IPS-20b (cell line): ENCODE results near the gene ZNF580.
A peak's percentile ranks its signal among the peaks of the same experiment; 100 is the strongest.

Source experiments
- H3K27ac ChIP-seq: one replicate; pipeline ENCODE4 v1.5.1; 2013; ENCODE audit warnings: low read length
- H3K27me3 ChIP-seq: 2 replicates; pipeline ENCODE4 v1.6.1; 2013; ENCODE audit warnings: mild to moderate bottlenecking, low read length, inconsistent platforms; ENCODE audit not compliant: insufficient read depth
- H3K36me3 ChIP-seq: 2 replicates; pipeline ENCODE4 v1.6.1; 2013; ENCODE audit warnings: low read depth, mild to moderate bottlenecking, inconsistent platforms, low read length, moderate library complexity; ENCODE audit not compliant: insufficient read depth
- H3K4me1 ChIP-seq: 2 replicates; pipeline ENCODE4 v1.6.1; 2013; ENCODE audit warnings: mild to moderate bottlenecking, control low read depth, inconsistent platforms, low read length, moderate library complexity; ENCODE audit not compliant: insufficient read depth
- H3K4me3 ChIP-seq: 2 replicates; pipeline ENCODE4 v1.5.1; 2013; ENCODE audit warnings: mild to moderate bottlenecking, low read length, inconsistent platforms
- H3K9ac ChIP-seq: 2 replicates; pipeline ENCODE4 v1.6.1; 2013; ENCODE audit warnings: low read depth, mild to moderate bottlenecking, inconsistent platforms, low read length, moderate library complexity
- H3K9me3 ChIP-seq: 2 replicates; pipeline ENCODE4 v1.6.1; 2013; ENCODE audit warnings: mild to moderate bottlenecking, low read depth, low read length, inconsistent platforms; ENCODE audit not compliant: insufficient read depth

Gene ZNF580

GRCh38 chr19:55599842-55600661 is 40.8 kb upstream of the ZNF580 start, which contains the start of gene ZNF524:
TSS of gene ZNF524 (plus strand) at chr19:55600288. CDS start at chr19:55602113, 1,825 bp downstream.
- Histone ChIP-seq H3K36me3 (peaks cover 20% of the 10 kb centered on the region), H3K4me3 (peak within 1 kb of the TSS; percentile 76), H3K27me3 (no peaks in the 10 kb centered on the region), H3K27ac (peak within 1 kb of the TSS; percentile 60), H3K4me1 (peaks cover 12% of the 10 kb centered on the region; the same call in 1 of the 2 replicates), H3K9ac (peak within 1 kb of the TSS; percentile 88), H3K9me3 (no peaks in the 10 kb centered on the region)

- H3K36me3 ChIP-seq: peaks cover 14% of the 10 kb centered on the region
- peak overlapping the region; percentile 50 for H3K27ac ChIP-seq
- H3K4me1 ChIP-seq: peaks cover 12% of the 10 kb centered on the region; the same call in 1 of the 2 replicates
- peak overlapping the region; percentile 71 for H3K4me3 ChIP-seq
- H3K9me3 ChIP-seq: no peaks in the 10 kb centered on the region
- H3K9ac ChIP-seq: peak overlapping the region; percentile 78; the same call in 1 of the 2 replicates
- no peaks in the 10 kb centered on the region for H3K27me3 ChIP-seq
Observed at GRCh38 chr19:55600662-55601028, 40.2 kb upstream of the ZNF580 start.

- H3K27me3 ChIP-seq: no peaks in the 10 kb centered on the region
- no peak overlapping the region for H3K27ac ChIP-seq
- peak overlapping the region; percentile 71 for H3K4me3 ChIP-seq
- no peaks in the 10 kb centered on the region for H3K9me3 ChIP-seq
- peak overlapping the region; percentile 78; the same call in 1 of the 2 replicates for H3K9ac ChIP-seq
- peaks cover 10% of the 10 kb centered on the region for H3K36me3 ChIP-seq
- peaks cover 12% of the 10 kb centered on the region; the same call in 1 of the 2 replicates for H3K4me1 ChIP-seq
Observed at GRCh38 chr19:55601084-55601483, 39.7 kb upstream of the ZNF580 start.

- no peaks in the 10 kb centered on the region for H3K27me3 ChIP-seq
Observed at GRCh38 chr19:55602104-55603001, 38.4 kb upstream of the ZNF580 start.

GRCh38 chr19:55603115-55603514 is 37.7 kb upstream of the ZNF580 start:
- Histone ChIP-seq H3K36me3 (peaks cover 9% of the 10 kb centered on the region; the same call in 1 of the 2 replicates), H3K9me3 (no peaks in the 10 kb centered on the region), H3K9ac (peak overlapping the region; percentile 25; the same call in 1 of the 2 replicates), H3K4me3 (no peak overlapping the region), H3K27ac (no peak overlapping the region), H3K4me1 (peaks cover 16% of the 10 kb centered on the region; the same call in 1 of the 2 replicates), H3K27me3 (no peaks in the 10 kb centered on the region)

More at GRCh38 chr19:55602104-55603001, 38.4 kb upstream of the ZNF580 start:
- Histone ChIP-seq H3K9ac (no peak overlapping the region), H3K4me3 (no peak overlapping the region), H3K27ac (no peak overlapping the region), H3K4me1 (peaks cover 17% of the 10 kb centered on the region; the same call in 1 of the 2 replicates), H3K9me3 (no peaks in the 10 kb centered on the region), H3K36me3 (peaks cover 4% of the 10 kb centered on the region; the same call in 1 of the 2 replicates)

- Histone ChIP-seq H3K9ac (peak overlapping the region; percentile 25; the same call in 1 of the 2 replicates), H3K4me3 (no peak overlapping the region; the same call in 1 of the 2 replicates), H3K27me3 (no peaks in the 10 kb centered on the region), H3K36me3 (peaks cover 9% of the 10 kb centered on the region; the same call in 1 of the 2 replicates), H3K9me3 (no peaks in the 10 kb centered on the region), H3K27ac (no peak overlapping the region), H3K4me1 (peaks cover 10% of the 10 kb centered on the region; the same call in 1 of the 2 replicates)
Observed at GRCh38 chr19:55603581-55604292, 37.1 kb upstream of the ZNF580 start.

GRCh38 chr19:55605207-55605636 is 35.6 kb upstream of the ZNF580 start:
- peak overlapping the region; percentile 97; the same call in 1 of the 2 replicates for H3K4me3 ChIP-seq
- peaks cover 10% of the 10 kb centered on the region; the same call in 1 of the 2 replicates for H3K4me1 ChIP-seq
- H3K27me3 ChIP-seq: no peaks in the 10 kb centered on the region
- peaks cover 20% of the 10 kb centered on the region; the same call in 1 of the 2 replicates for H3K36me3 ChIP-seq
- no peaks in the 10 kb centered on the region for H3K9me3 ChIP-seq
- no peak overlapping the region for H3K27ac ChIP-seq
- H3K9ac ChIP-seq: peak overlapping the region; percentile 78; the same call in 1 of the 2 replicates

GRCh38 chr19:55605637-55606470 is 34.9 kb upstream of the ZNF580 start, which contains the start of gene ZNF865:
TSS of gene ZNF865 (plus strand) at chr19:55605647. CDS start at chr19:55613619, 7,972 bp downstream.
- Histone ChIP-seq H3K4me1 (peaks cover 9% of the 10 kb centered on the region; the same call in 1 of the 2 replicates), H3K9me3 (no peaks in the 10 kb centered on the region), H3K4me3 (peak within 1 kb of the TSS; percentile 97), H3K27me3 (no peaks in the 10 kb centered on the region), H3K9ac (peak within 1 kb of the TSS; percentile 97), H3K27ac (peak within 1 kb of the TSS; percentile 67), H3K36me3 (peaks cover 21% of the 10 kb centered on the region; the same call in 1 of the 2 replicates)

- no peaks in the 10 kb centered on the region for H3K27me3 ChIP-seq
- peaks cover 5% of the 10 kb centered on the region; the same call in 1 of the 2 replicates for H3K4me1 ChIP-seq
- H3K36me3 ChIP-seq: peaks cover 21% of the 10 kb centered on the region; the same call in 1 of the 2 replicates
- H3K4me3 ChIP-seq: peak overlapping the region; percentile 97
- H3K27ac ChIP-seq: peak overlapping the region; percentile 15
- H3K9me3 ChIP-seq: no peaks in the 10 kb centered on the region
- H3K9ac ChIP-seq: peak overlapping the region; percentile 97; the same call in 1 of the 2 replicates
Observed at GRCh38 chr19:55606471-55606787, 34.4 kb upstream of the ZNF580 start.

- H3K36me3 ChIP-seq: peaks cover 21% of the 10 kb centered on the region; the same call in 1 of the 2 replicates
- peak overlapping the region; percentile 97 for H3K4me3 ChIP-seq
- peak overlapping the region; percentile 15 for H3K27ac ChIP-seq
- H3K9me3 ChIP-seq: no peaks in the 10 kb centered on the region
- H3K9ac ChIP-seq: peak overlapping the region; percentile 97; the same call in 1 of the 2 replicates
- peaks cover 5% of the 10 kb centered on the region; the same call in 1 of the 2 replicates for H3K4me1 ChIP-seq
- no peaks in the 10 kb centered on the region for H3K27me3 ChIP-seq
Observed at GRCh38 chr19:55606817-55607216, 34.0 kb upstream of the ZNF580 start.
